ENCODE measurements around the gene DNAAF2. TPM values are rescaled to one million over a fixed set of nuclear protein-coding genes. Genes with fewer than 3 reads are reported as not detected.

DNAAF2 gene
- total RNA-seq = 10 to 100 TPM; 11.7 to 12.3 TPM
- 1 to 10 TPM; 4.4 to 8.2 TPM for polyA plus RNA-seq
- long read RNA-seq, donor 1, transcript DNAAF2-202 (2 exons, 2,819 nt) = minor isoform, 7 of 17 reads
- long read RNA-seq, donor 1, transcript DNAAF2-201 (3 exons, 2,963 nt) = major isoform, 10 of 17 reads
- long read RNA-seq, donor 1, partial matches to known transcripts = 0 of 17 reads
- long read RNA-seq, donor 1, other reads (novel, unspliced or antisense) = 0 of 17 reads
- long read RNA-seq, donor 2, partial matches to known transcripts = 0 of 3 reads
- long read RNA-seq, donor 2, other reads (novel, unspliced or antisense) = 0 of 3 reads
- long read RNA-seq, donor 3, partial matches to known transcripts = 0 of 5 reads
- long read RNA-seq, donor 3, other reads (novel, unspliced or antisense) = 0 of 5 reads
- long read RNA-seq, donor 4, transcript DNAAF2-201 (3 exons, 2,963 nt) = major isoform, 5 of 9 reads
- long read RNA-seq, donor 4, partial matches to known transcripts = 0 of 9 reads
- long read RNA-seq, donor 4, other reads (novel, unspliced or antisense) = 0 of 9 reads
- long read RNA-seq, donor 5, transcript DNAAF2-201 (3 exons, 2,963 nt) = minor isoform, 9 of 20 reads
- long read RNA-seq, donor 5, transcript DNAAF2-202 (2 exons, 2,819 nt) = major isoform, 11 of 20 reads
- long read RNA-seq, donor 5, partial matches to known transcripts = 0 of 20 reads
- long read RNA-seq, donor 5, other reads (novel, unspliced or antisense) = 0 of 20 reads

- Histone ChIP-seq H3K27me3 (ENCODE audit: control insufficient read depth in 3 of 3, insufficient read depth in 3 of 3, low read length in 2 of 3) (no peaks in the 10 kb centered on the region), H3K4me3 (peak within 1 kb of the TSS; percentile 86), H3K27ac (ENCODE audit: low read depth in 1 of 2, low read length in 1 of 2) (peak within 1 kb of the TSS; percentile 86 to 98), H3K9me3 (ENCODE audit: control insufficient read depth in 4 of 4, insufficient read depth in 3 of 4, low read length in 3 of 4) (no peaks in the 10 kb centered on the region), H3K9ac (ENCODE audit: insufficient read depth in 1 of 2, low read length in 2 of 2) (peak within 1 kb of the TSS; percentile 70 to 85), H3K4me1 (ENCODE audit: control insufficient read depth in 5 of 5, insufficient read depth in 5 of 5, low read length in 5 of 5) (peaks cover 2 to 21% (median 7%) of the 10 kb centered on the region in 5 donors), H3K36me3 (ENCODE audit: control insufficient read depth in 4 of 4, insufficient read depth in 4 of 4, low read length in 4 of 4) (peaks cover 0 to 14% (median 5%) of the 10 kb centered on the region in 4 donors)
- ATAC-seq (ENCODE audit: insufficient read depth, low FRiP score) (peak; percentile 56), DNase-seq (peak; percentile 82 to 88 (median 87))
- whole genome bisulfite sequencing, 2 donors = 1% methylated on average over 67 to 80 of the region's 80 CpGs
- TF ChIP-seq CTCF (IDR thresholded peaks at IDR 0.05; ENCODE audit: control extremely low read depth, extremely low read depth) = no peak
Measured at GRCh38 chr14:49634547-49635334, at the start of gene DNAAF2. Gene DNAAF2 (minus strand): TSS chr14:49635244. CDS start chr14:49635149, 95 bp downstream.

- Histone ChIP-seq H3K27ac (ENCODE audit: low read depth in 1 of 2, low read length in 1 of 2) (no peak overlapping the region), H3K4me1 (ENCODE audit: control insufficient read depth in 5 of 5, insufficient read depth in 5 of 5, low read length in 5 of 5) (no peaks in the 10 kb centered on the region), H3K9me3 (ENCODE audit: control insufficient read depth in 4 of 4, insufficient read depth in 3 of 4, low read length in 3 of 4) (no peaks in the 10 kb centered on the region), H3K9ac (ENCODE audit: insufficient read depth in 1 of 2, low read length in 2 of 2) (no peak overlapping the region), H3K36me3 (ENCODE audit: control insufficient read depth in 4 of 4, insufficient read depth in 4 of 4, low read length in 4 of 4) (peaks cover 0 to 4% (median 2%) of the 10 kb centered on the region in 4 donors), H3K27me3 (ENCODE audit: control insufficient read depth in 3 of 3, insufficient read depth in 3 of 3, low read length in 2 of 3) (no peaks in the 10 kb centered on the region), H3K4me3 (no peak overlapping the region)
- DNase-seq (no peak), ATAC-seq (ENCODE audit: insufficient read depth, low FRiP score) (no peak)
- 81 to 85% methylated on average over 2 of the region's 2 CpGs for WGBS, 2 donors
- TF ChIP-seq CTCF (IDR thresholded peaks at IDR 0.05; ENCODE audit: control extremely low read depth, extremely low read depth) = no peak
Measured at GRCh38 chr14:49679271-49679670, 44.2 kb upstream of the DNAAF2 start.

- no peak for TF ChIP-seq CTCF (IDR thresholded peaks at IDR 0.05; ENCODE audit: control extremely low read depth, extremely low read depth)
- Histone ChIP-seq H3K36me3 (ENCODE audit: control insufficient read depth in 4 of 4, insufficient read depth in 4 of 4, low read length in 4 of 4) (peaks cover 0 to 7% (median 2%) of the 10 kb centered on the region in 4 donors), H3K4me1 (ENCODE audit: control insufficient read depth in 5 of 5, insufficient read depth in 5 of 5, low read length in 5 of 5) (no peaks in the 10 kb centered on the region), H3K27me3 (ENCODE audit: control insufficient read depth in 3 of 3, insufficient read depth in 3 of 3, low read length in 2 of 3) (no peaks in the 10 kb centered on the region), H3K9ac (ENCODE audit: insufficient read depth in 1 of 2, low read length in 2 of 2) (no peak overlapping the region), H3K9me3 (ENCODE audit: control insufficient read depth in 4 of 4, insufficient read depth in 3 of 4, low read length in 3 of 4) (no peaks in the 10 kb centered on the region), H3K27ac (ENCODE audit: low read depth in 1 of 2, low read length in 1 of 2) (no peak overlapping the region), H3K4me3 (no peak overlapping the region)
- no peak for DNase-seq
- ATAC-seq (ENCODE audit: insufficient read depth, low FRiP score) = no peak
- WGBS, 2 donors = 96% methylated on average over 4 of the region's 4 CpGs
Measured at GRCh38 chr14:49677643-49678042, 42.6 kb upstream of the DNAAF2 start.

All from lung (tissue), 16 donors.